ENCODE measurements around the gene ULBP2. TPM values are rescaled to one million over a fixed set of nuclear protein-coding genes. Genes with fewer than 3 reads are reported as not detected.

Gene ULBP2
- polyA plus RNA-seq, 2 of the 4 experiments (the other 2 are of a cell fraction) = 2.7 to 4.5 TPM

- Histone ChIP-seq H3K4me1 (peaks cover 42% of the 10 kb centered on the region), H3K4me3 (no peak overlapping the region), H3K27ac (peak overlapping the region; percentile 77 to 94), H3K4me2 (peak overlapping the region; percentile 72), H3K9me3 (no peaks in the 10 kb centered on the region)
- DNase-seq (ENCODE audit: low read depth in 1 of 2, low spot score in 1 of 2) (peak; percentile 46 to 52), ATAC-seq (peak; percentile 76 to 79), FAIRE-seq (no peak)
- CTCF ChIA-PET = interaction anchor here (0.7 to 2.5 kb wide), 5 partner anchors 8 to 62 kb away, joined by 3 to 10 read pairs (median 3); no protein-coding TSS in a partner anchor
- WGBS (ENCODE audit: missing lambda C conversion rate) = 22% methylated on average over 13 of the region's 13 CpGs
- POLR2A ChIA-PET = no interaction called here
- no peak for TF ChIP-seq FOSL2 (IDR thresholded peaks at IDR 0.05)
- TF ChIP-seq FOSL2 (CRISPR knock-in tag; IDR thresholded peaks at IDR 0.05) = 0 out of 2 replicates have a peak, but pooled peaks have one; percentile 49
- peak in 1 of 2 experiments; percentile 27; a peak in 1 of 4 replicates for TF ChIP-seq CEBPB (IDR thresholded peaks at IDR 0.05)
- TF ChIP-seq FOXS1 (CRISPR knock-in tag; IDR thresholded peaks at IDR 0.05) = no peak
Observed at GRCh38 chr6:149897015-149897697, 44.7 kb upstream of the ULBP2 start.

GRCh38 chr6:149897855-149898744 is 43.7 kb upstream of the ULBP2 start, which contains the start of gene RAET1E:
Gene RAET1E, minus strand, starts transcription at chr6:149898113. Its CDS starts 7,212 bp downstream, at chr6:149890901.
- DNase-seq (ENCODE audit: low read depth in 1 of 2, low spot score in 1 of 2) = no peak
- no peaks in the 10 kb centered on the region for H3K9me3 ChIP-seq
- peaks cover 42% of the 10 kb centered on the region for H3K4me1 ChIP-seq
- TF ChIP-seq RAD21 (conservative IDR thresholded peaks at IDR 0.05 in 1 of 2, IDR thresholded peaks at IDR 0.05 in 1 of 2) = peak; percentile 45 to 55
- peak; percentile 32; the same call in 2 of the 3 replicates for TF ChIP-seq CTCF (IDR thresholded peaks at IDR 0.05)
- TF ChIP-seq SMC3 (IDR thresholded peaks at IDR 0.05) = peak; percentile 35; the same call in 1 of the 3 replicates
- TF ChIP-seq EHMT2 (IDR thresholded peaks at IDR 0.05; ENCODE audit: low read depth) = no peak
- no peak for TF ChIP-seq FOSL2 (IDR thresholded peaks at IDR 0.05)
- TF ChIP-seq FOSL2 (CRISPR knock-in tag; IDR thresholded peaks at IDR 0.05) = no peak
- H3K4me2 ChIP-seq = peak within 1 kb of the TSS; percentile 72
- WGBS (ENCODE audit: missing lambda C conversion rate) = 52% methylated on average over 13 of the region's 17 CpGs
- ChIA-PET POLR2A (no interaction called here), CTCF (interaction anchor here (0.7 to 2.5 kb wide), 5 partner anchors 11 to 63 kb away, joined by 3 to 10 read pairs (median 4); no protein-coding TSS in a partner anchor)
- ATAC-seq = peak; percentile 77; a peak in 5 of 6 replicates
- no peak within 1 kb of the TSS for H3K4me3 ChIP-seq
- H3K27ac ChIP-seq = peak within 1 kb of the TSS; percentile 77 to 94
- FAIRE-seq = no peak

GRCh38 chr6:149898966-149899365 is 42.8 kb upstream of the ULBP2 start:
- ChIA-PET CTCF (interaction anchor here (0.7 to 2.5 kb wide), 7 partner anchors 10 to 64 kb away, joined by 3 to 10 read pairs (median 4); no protein-coding TSS in a partner anchor), POLR2A (no interaction called here)
- no peaks in the 10 kb centered on the region for H3K9me3 ChIP-seq
- no peak for ATAC-seq
- WGBS (ENCODE audit: missing lambda C conversion rate) = 84% methylated on average over 9 of the region's 9 CpGs
- TF ChIP-seq MYC (IDR thresholded peaks at IDR 0.05; ENCODE audit: borderline replicate concordance, low read length) (no peak), JUN (IDR thresholded peaks at IDR 0.05) (no peak), RAD21 (conservative IDR thresholded peaks at IDR 0.05 in 1 of 2, IDR thresholded peaks at IDR 0.05 in 1 of 2) (no peak), EHF (CRISPR knock-in tag; IDR thresholded peaks at IDR 0.05) (no peak)
- H3K4me1 ChIP-seq = peaks cover 42% of the 10 kb centered on the region
- H3K4me3 ChIP-seq = no peak overlapping the region
- FAIRE-seq = no peak
- H3K27ac ChIP-seq = peak overlapping the region in 1 of 2 experiments; percentile 94; a peak in 3 of 6 replicates
- DNase-seq (ENCODE audit: low read depth in 1 of 2, low spot score in 1 of 2) = no peak
- no peak overlapping the region for H3K4me2 ChIP-seq

GRCh38 chr6:149899486-149899885 is 42.3 kb upstream of the ULBP2 start:
- ChIA-PET POLR2A (no interaction called here), CTCF (interaction anchor here (1.1 to 1.4 kb wide), 3 partner anchors 11 to 64 kb away, joined by 3 to 4 read pairs (median 3); no protein-coding TSS in a partner anchor)
- FAIRE-seq (no peak), ATAC-seq (no peak), DNase-seq (ENCODE audit: low read depth in 1 of 2, low spot score in 1 of 2) (no peak)
- Histone ChIP-seq H3K4me2 (no peak overlapping the region), H3K9me3 (no peaks in the 10 kb centered on the region), H3K4me3 (no peak overlapping the region), H3K4me1 (peaks cover 40% of the 10 kb centered on the region), H3K27ac (no peak overlapping the region)
- WGBS (ENCODE audit: missing lambda C conversion rate) = 83% methylated on average over 6 of the region's 6 CpGs
- TF ChIP-seq FOSL2 (IDR thresholded peaks at IDR 0.05) (no peak), FOSL2 (CRISPR knock-in tag; IDR thresholded peaks at IDR 0.05) (no peak), POLR2AphosphoS2 (conservative IDR thresholded peaks at IDR 0.05; ENCODE audit: low read length) (no peak), EP300 (IDR thresholded peaks at IDR 0.05) (no peak)
